ENCODE measurements around the gene CTBP2. TPM values are rescaled to one million over a fixed set of nuclear protein-coding genes. Genes with fewer than 3 reads are reported as not detected.

The CTBP2 gene
- total RNA-seq, 1 experiment from 2014 or later = 212 TPM

- H3K4me1 Mint-ChIP-seq = peaks cover 72 to 79% of the 10 kb centered on the region in 2 experiments
- no CpG with 5 or more reads among the region's 15 CpGs for WGBS (ENCODE audit: extremely low coverage, insufficient read length, low lambda C conversion rate)
- DNase-seq = no peak
Observed at GRCh38 chr10:125130916-125131315, 29.4 kb downstream of the CTBP2 start.

More at GRCh38 chr10:125130916-125131315, 29.4 kb downstream of the CTBP2 start:
- H4K5ac ChIP-seq (ENCODE audit: insufficient read length, low read depth, low read length) = no peak overlapping the region
- no peak overlapping the region for H2BK15ac ChIP-seq (ENCODE audit: low read depth, low read length)
- H3T11ph ChIP-seq (ENCODE audit: low read length) = no peak overlapping the region
- no peaks in the 10 kb centered on the region for H3K23me2 ChIP-seq (ENCODE audit: insufficient read length, low read depth, low read length, poor library complexity, severe bottlenecking)
- no peak overlapping the region for H3K14ac ChIP-seq (ENCODE audit: insufficient read depth, low read length)
- H3K18ac ChIP-seq (ENCODE audit: insufficient read length, low read depth, low read length) = no peak overlapping the region
- H2BK12ac ChIP-seq (ENCODE audit: insufficient read length, low read depth, low read length) = no peak overlapping the region
- no peak overlapping the region for H2BK5ac ChIP-seq (ENCODE audit: insufficient read length, low read length)
- no peaks in the 10 kb centered on the region for H3K9me3 ChIP-seq (ENCODE audit: control insufficient read depth, low read depth, low read length)
- no peaks in the 10 kb centered on the region for H3K9me3 Mint-ChIP-seq
- H4K8ac ChIP-seq (replicated peaks; ENCODE audit: insufficient read length, low read depth, low read length) = no peak overlapping the region
- H3K4me3 Mint-ChIP-seq = no peak overlapping the region
- H3K9ac ChIP-seq (ENCODE audit: extremely low read depth, insufficient read length, low read length) = no peak overlapping the region
- H3K4me1 ChIP-seq (ENCODE audit: insufficient read depth, low read length) = peaks cover 27% of the 10 kb centered on the region; the same call in 1 of the 2 replicates
- TF ChIP-seq CTCF (conservative IDR thresholded peaks at IDR 0.05) = no peak
- H2BK20ac ChIP-seq (ENCODE audit: low read depth, low read length, poor library complexity, severe bottlenecking) = no peak overlapping the region
- no peak overlapping the region for H3K4ac ChIP-seq (ENCODE audit: low read depth, low read length)
- no peak overlapping the region for H3K23ac ChIP-seq (ENCODE audit: insufficient read length, low read depth, low read length)
- peak overlapping the region in 1 of 3 experiments; percentile 22; a peak in 2 of 7 replicates for H3K27ac Mint-ChIP-seq
- no peak overlapping the region for H3K27ac ChIP-seq (ENCODE audit: insufficient read length, low read depth, low read length)
- no peaks in the 10 kb centered on the region for H3K27me3 ChIP-seq (ENCODE audit: insufficient read depth, low read length)
- peaks cover 5% of the 10 kb centered on the region for H4K20me1 ChIP-seq (ENCODE audit: control insufficient read depth, insufficient read depth, insufficient read length)
- no peak overlapping the region for H2BK120ac ChIP-seq (ENCODE audit: low read depth, low read length, poor library complexity, severe bottlenecking)
- peaks cover 8% of the 10 kb centered on the region for H3K79me1 ChIP-seq (ENCODE audit: insufficient read depth, low read depth, low read length, poor library complexity, severe bottlenecking)
- H3K36me3 Mint-ChIP-seq (ENCODE audit: insufficient read depth in 1 of 3, low read depth in 3 of 3) = peaks cover 51 to 82% (median 69%) of the 10 kb centered on the region in 3 experiments
- no peak overlapping the region for H2AK5ac ChIP-seq (ENCODE audit: insufficient read length, low read length)
- peaks cover 94% of the 10 kb centered on the region for H3K79me2 ChIP-seq (ENCODE audit: insufficient read depth, low read length)
- no peak overlapping the region for H2AFZ ChIP-seq (ENCODE audit: low read length)
- H3K27me3 Mint-ChIP-seq (ENCODE audit: low read depth) = no peaks in the 10 kb centered on the region
- no peak overlapping the region for H3K56ac ChIP-seq (ENCODE audit: insufficient read length, low read depth, low read length)
- H3K4me2 ChIP-seq (ENCODE audit: insufficient read depth, insufficient read length, low read length) = no peak overlapping the region
- H4K91ac ChIP-seq (ENCODE audit: insufficient read length, low read depth, low read length) = no peak overlapping the region
